Activated T-cell treated with anti-CD3 and anti-CD28 coated beads for 48 hours (primary cell): Measurements from ENCODE around the gene LTN1.
"Not testable (repeated sequence)": the region's sequence is repeated elsewhere in the genome, so short reads cannot be mapped to it uniquely, and the experiment has no call there.

Experiments used
- DNase-seq: peaks from one replicate; pipeline ENCODE4 v3.0.0-alpha.2; 2020; ENCODE audit warnings: low read depth

Gene LTN1, protein sequence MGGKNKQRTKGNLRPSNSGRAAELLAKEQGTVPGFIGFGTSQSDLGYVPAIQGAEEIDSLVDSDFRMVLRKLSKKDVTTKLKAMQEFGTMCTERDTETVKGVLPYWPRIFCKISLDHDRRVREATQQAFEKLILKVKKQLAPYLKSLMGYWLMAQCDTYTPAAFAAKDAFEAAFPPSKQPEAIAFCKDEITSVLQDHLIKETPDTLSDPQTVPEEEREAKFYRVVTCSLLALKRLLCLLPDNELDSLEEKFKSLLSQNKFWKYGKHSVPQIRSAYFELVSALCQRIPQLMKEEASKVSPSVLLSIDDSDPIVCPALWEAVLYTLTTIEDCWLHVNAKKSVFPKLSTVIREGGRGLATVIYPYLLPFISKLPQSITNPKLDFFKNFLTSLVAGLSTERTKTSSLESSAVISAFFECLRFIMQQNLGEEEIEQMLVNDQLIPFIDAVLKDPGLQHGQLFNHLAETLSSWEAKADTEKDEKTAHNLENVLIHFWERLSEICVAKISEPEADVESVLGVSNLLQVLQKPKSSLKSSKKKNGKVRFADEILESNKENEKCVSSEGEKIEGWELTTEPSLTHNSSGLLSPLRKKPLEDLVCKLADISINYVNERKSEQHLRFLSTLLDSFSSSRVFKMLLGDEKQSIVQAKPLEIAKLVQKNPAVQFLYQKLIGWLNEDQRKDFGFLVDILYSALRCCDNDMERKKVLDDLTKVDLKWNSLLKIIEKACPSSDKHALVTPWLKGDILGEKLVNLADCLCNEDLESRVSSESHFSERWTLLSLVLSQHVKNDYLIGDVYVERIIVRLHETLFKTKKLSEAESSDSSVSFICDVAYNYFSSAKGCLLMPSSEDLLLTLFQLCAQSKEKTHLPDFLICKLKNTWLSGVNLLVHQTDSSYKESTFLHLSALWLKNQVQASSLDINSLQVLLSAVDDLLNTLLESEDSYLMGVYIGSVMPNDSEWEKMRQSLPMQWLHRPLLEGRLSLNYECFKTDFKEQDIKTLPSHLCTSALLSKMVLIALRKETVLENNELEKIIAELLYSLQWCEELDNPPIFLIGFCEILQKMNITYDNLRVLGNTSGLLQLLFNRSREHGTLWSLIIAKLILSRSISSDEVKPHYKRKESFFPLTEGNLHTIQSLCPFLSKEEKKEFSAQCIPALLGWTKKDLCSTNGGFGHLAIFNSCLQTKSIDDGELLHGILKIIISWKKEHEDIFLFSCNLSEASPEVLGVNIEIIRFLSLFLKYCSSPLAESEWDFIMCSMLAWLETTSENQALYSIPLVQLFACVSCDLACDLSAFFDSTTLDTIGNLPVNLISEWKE (N-terminal part only)

DNA sequence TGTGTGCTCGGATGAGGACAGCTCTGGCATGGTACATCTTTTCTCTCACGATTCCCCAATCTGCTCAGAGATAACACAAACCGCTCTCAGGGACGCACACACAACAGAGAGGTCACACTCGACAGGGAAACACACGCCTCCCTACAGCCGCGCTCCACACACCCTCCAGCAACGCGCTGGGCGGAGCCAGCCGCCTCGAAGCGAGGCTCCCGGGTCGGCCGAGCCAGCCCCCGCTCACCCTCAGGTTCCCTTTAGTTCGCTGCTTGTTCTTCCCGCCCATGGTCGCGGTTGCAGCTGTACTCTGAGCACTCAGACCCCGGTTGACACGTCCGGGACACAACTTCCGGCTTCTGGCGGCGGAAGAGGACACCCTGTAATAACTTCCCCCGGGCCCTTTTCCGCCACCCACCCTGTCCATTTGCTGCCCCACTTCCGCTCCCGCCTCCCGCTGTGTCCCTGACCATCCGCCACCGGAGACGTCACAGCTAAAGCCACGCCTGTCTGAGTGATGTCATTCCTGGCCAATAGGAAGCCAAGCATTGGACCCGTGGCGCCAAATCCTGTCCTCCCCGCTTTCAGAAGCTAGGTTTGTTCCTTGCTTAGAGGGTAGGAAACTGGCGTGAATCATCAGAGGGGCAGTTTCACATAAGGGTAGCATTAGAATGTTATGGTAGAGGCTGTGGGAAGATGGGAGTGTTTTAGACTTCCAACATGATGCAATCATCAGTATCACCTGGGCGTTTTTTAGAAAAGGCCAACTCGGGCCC, at the start of gene LTN1:
Gene LTN1 (minus strand): TSS at position 352 of the 767 bp plus-strand sequence. CDS start 72 bp downstream, at position 280.
- DNase-seq = peak; percentile 98

DNA sequence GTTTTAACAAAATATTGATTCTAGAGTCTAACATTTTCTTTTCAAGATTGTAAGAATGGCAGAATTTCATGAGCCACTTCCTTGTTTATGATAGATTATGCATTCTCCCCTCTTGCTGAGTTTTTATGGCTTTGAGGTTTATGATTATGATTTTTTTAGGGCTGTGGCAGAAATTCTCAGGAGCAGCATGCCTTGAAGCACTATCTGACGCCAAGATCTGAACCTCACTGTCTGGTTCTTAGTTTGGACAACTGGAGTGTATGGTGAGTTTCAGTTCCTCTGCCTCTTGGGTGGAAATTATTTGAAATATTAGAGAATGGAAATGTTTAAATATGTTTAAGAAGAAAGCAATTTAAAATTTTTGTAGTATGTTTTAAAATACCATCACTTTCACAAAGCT, 42.0 kb upstream of the LTN1 start:
- no peak for DNase-seq

DNA sequence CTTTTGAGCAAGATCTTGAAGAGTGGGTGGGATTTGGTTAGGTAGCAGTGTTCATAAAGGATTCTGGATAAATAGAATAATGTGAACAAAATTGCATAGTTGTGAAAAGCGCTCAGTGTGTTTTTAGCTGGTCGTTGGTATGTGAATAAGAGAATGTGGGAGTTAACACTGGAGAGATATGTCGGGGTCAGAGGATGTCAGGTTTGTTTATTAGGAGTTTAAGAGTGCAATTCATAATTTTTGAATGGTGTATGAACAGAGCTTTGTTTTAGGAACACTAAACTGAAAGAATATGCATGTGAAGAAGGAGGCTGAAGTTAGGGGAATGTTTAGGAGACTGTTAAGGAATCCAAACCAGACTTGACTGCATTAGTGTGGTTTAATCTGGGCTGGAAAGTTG, 41.2 kb upstream of the LTN1 start:
- no peak for DNase-seq

DNA sequence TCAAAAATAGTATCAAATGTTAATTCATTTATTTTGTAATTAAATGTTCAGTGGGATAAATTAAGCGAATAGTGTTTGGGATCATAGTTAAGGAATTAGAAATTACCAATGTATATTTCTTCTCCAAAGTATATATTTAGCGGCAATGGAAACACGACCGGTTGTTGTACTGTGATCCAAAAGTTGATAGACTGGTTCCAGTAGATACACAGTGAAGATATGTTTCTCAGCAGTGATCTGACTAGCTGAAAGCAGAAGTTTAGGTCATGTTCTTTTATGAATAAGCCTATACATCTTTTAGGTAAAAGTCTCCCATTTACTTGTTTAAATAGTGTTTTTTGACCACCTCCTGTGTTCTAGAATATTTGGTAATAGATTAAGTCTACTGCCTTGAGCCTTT, 40.6 kb upstream of the LTN1 start:
- no peak for DNase-seq

DNA sequence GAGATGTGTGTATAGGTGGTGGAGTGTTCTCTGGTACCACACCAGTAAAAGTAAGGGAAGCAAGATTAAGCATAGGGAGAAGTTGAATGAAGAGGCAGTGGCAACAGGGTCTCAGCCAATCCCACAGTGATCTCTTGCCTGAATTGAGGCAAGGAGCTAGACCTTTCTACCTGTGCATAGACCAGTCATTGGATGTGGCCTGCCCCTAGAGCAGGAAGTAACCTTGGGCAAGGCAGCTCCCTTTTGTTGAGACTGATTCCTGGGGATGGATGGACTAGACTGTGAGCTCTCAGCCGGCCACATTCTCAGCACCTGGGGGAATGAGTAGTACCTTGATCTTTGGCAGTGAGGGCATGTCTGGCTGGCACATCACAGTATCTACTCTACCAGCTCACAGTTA, 38.2 kb upstream of the LTN1 start:
- no peak for DNase-seq

DNA sequence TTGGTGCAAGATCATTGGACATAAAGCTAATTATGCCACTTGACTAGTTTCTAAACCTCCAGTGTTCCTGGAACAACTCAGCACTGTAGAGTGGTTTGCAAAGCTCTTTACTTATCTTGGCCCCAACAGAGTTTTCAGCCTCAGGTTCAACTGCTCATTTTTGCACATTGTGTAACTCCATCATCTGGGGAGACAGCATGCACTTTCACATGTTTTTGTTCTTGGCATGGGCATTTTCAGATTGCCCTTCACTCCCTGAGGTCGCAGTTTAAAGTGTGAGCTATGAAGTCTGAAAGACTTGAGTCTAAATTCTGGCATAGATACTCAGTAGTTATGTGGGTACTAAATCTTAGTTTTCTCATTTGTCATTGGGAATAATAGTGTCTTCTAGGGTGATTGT, 36.8 kb upstream of the LTN1 start:
- no peak for DNase-seq

DNA sequence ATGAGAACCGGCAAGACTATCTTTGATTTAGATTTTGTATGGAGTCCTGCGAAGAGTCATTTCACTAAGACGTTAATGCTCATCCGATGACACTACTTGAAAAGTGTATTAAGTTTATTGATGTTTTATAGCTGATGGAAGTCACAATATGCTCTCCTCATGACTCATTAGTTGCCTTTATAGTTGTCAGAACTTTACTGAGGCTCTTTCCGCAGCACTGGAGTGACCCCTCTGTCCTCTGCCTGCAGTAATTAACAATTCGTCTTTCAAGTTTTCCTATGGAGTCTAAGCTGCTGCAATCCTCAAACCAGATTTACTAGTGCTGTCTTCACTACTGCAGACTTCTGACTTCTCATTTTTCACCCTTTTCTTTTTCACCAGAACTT, 32.6 kb upstream of the LTN1 start:
- DNase-seq = no peak

DNA sequence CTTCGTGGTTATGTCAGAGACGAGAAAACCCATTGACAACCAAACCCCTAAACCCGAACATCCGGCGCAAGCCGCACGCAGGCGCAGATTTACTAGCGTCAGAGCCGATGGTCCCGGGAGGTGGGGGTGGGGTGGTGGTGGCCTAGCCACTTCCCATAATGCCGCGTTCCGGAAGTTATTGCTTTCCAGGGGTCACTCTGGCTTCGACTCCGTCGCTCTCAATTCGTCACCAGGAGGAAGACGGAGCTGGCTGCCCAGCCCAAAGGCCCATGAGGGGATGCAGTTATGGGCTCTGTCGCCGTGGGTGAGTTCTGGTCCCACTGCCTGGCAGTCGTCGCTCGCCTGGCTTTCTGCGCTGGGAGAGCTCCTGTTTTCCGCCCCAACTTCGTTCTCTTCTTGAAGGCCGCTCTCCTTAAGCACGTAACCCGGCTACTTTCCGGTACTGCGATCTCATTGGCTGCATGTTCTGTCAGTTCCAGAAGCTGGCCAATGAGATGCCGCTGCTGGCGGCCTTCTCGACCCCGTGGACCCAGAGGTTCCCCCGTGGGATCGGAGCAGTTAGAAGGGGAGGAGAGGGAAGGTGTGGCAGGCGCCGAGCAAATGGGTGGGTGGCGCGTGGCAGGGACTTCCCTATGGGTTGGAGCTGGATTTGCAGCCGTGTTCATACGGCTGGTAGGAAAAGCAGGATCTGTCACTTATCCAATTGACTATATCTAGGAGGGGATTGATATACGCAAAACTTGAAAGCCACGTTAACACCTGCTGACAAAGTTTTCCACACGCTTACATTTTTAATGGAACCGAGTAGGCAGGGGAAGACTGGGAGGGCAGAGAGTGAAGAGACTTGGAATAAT, 32.0 kb upstream of the LTN1 start, which contains the start of gene USP16:
Gene USP16 (plus strand): TSS at position 195 of the 854 bp plus-strand sequence. CDS start 3,246 bp downstream, outside the sequence.
- DNase-seq = peak; percentile 91

DNA sequence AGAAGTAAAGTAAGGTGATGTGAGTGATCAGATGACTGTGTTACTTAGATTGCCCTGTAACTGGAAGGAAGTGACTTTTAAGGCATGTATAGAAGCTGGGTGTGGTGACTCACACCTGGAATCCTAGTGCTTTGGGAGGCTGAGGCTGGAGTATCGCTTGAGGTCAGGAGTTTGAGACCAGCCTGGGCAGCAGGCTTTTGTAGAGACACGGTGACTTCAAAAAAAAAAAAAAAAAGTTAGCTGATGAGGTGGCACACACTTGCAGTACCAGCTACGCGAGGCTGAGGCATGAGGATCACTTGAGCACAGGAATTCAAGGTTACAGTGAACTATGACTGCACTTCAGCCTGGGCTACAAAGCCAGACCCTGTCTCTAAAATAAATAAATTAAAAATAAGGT, 29.5 kb upstream of the LTN1 start:
- no peak for DNase-seq

DNA sequence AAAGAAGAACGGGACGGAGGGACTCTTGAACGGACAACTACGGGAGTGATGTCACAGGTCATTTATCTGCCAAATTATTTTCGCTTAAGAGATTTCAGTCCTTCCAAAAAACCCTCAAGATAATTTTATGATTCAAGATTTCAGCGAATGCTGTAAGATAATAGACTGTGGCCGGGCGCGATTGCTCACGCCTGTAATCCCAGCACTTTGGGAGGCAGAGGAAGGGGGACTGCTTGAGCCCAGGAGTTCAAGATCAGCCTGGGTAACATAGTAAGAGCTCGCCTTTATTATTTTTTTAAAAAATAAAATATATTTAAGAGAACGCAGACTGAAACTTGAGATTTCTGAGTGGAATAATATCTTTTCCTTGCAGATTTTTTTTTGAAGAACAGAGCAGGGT, 25.9 kb upstream of the LTN1 start:
- DNase-seq = no peak

DNA sequence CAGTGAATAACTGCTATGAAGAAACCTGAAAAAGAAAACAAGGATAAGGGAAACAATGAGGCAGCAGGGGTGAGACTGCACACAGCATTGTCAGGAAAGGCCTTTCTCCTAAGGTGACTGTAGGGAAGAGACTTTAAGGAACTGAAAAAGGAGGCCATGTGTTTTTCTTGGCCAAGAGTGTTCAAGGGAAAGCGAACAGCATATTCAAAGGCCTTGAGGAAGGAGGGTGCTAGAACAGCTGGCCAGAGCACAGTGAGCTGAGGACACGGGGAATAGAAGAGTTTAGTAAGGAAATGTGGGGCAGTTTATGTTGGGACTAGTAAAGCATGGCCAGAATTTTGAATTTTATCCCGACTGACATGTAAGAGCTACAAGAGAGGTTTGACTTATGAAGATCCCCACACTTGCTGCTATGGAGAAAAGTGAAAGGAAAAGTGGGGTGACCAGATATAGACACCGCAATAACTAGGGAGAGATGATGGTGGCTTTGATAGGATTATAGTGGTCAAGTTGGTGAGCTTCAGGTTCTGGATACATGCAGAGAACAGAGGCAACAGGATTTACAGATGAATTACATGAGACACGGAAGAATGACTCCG, 25.1 kb upstream of the LTN1 start:
- no peak for DNase-seq

DNA sequence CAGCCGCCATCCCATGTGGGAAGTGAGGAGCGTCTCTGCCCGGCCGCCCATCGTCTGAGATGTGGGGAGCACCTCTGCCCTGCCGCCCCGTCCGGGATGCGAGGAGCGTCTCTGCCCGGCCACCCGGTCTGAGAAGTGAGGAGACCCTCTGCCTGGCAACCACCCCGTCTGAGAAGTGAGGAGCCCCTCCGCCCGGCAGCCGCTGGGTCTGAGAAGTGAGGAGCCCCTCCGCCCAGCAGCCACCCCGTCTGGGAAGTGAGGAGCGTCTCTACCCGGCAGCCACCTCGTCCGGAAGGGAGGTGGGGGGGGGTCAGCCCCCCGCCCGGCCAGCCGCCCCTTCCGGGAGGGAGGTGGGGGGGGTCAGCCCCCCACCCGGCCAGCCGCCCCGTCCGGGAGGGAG, 18.6 kb upstream of the LTN1 start:
- DNase-seq = not testable (repeated sequence)

DNA sequence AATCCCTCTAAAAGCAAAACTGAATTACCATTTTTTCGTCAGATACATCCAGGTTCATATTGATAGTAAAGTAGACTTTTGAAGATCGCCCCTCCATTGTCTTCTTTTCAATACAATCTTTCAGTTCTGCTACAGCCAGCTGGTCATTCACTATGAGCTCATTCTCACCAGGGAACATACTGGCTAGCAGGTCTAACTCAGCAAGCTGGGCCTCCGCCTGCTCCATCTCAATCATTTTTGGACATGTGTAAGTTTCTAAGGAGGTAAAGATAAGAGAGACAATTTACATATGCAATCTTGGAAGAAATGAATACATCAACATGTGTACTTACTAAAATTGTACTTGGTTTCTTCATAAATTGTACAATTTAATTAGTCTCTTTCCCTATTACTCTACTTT, 15.7 kb upstream of the LTN1 start:
- DNase-seq = no peak

DNA sequence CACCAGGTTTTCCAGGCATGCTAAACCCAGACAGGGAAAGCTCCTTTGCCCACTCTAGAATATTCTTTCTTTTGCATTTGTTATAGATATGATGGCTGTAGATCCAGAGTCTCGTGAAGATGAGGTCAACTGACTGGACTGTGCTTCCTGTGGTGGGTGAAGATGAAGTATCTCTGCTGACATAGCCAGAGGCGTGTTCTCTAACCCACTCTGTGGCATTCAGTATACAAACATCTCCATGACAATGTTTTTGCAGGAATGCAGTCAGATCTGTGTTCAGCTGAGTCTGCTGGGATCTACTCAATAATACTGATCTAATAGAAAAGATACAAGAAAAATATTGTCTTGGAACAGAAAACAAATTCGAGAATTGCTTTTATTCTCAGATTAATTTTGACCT, 15.1 kb upstream of the LTN1 start:
- DNase-seq = no peak

DNA sequence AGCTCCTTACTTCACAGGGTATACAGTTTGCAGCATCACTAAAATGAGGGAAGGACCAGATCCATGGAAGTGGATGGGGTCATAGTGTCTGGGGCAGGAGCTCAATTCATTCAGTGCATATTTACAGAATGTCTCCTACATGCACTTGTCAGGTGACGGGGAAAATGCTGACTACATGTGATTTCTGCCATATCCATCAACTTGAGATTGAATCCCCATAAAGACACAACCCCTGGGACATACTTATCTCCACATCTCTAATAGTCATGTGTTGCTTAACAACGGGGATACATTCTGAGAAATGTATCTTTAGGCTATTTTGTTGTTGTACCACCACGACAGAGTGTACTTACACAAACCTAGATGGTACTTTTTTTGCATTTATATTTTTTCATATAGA, 14.5 kb upstream of the LTN1 start:
- no peak for DNase-seq

DNA sequence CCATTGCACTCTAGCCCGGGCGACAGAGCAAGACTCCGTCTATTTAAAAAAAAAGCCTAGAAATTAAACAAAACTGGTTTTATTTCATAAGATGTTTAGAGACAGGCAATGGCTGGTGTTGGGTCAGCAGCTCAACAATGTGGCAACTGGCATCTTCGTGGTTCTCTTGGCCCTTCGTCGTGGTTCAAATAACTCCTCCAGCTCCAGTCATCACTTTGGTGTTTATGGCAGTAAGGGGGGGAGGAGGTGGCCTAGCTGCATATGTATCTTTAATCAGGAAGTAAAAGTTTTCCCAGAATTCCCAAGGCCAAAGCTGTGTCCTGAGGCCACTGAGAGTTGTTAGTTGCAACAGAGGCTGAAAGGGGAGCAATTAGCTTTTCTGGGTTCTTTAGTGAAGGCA, 13.0 kb upstream of the LTN1 start:
- no peak for DNase-seq

DNA sequence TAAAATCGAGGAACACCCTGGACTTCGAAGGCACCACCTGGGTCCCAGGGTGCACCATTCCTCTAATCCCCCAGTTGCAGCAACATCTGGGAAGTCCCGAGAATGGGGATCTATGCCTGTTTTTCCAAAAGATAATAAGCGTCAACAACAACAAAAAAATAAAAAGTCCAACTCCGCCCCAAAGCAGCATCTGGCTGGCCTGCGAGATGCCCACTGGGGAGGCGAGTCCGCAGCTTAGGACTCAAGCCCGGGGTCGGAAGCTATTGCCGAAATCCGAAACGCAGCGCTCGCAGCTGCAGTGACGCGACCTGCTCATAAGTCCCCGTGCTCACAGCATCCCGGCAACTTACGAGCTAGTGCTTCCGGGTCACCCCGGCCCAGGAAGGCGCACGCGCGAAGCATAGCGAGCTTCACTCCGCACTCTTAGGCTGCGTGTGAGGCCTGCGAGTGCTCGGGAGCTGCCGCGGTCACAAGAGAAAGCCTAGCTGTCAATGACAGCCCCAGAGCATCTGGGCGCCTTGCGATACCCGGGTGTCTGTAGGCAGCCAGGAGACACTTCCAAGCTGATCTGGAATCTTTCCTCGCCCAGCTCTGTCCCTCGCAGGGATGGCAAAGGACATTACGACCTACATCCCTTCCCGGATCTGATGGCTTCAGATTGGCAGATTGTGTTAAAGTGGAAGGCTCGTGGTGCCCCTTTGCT, 9.9 kb upstream of the LTN1 start:
- peak; percentile 90 for DNase-seq

DNA sequence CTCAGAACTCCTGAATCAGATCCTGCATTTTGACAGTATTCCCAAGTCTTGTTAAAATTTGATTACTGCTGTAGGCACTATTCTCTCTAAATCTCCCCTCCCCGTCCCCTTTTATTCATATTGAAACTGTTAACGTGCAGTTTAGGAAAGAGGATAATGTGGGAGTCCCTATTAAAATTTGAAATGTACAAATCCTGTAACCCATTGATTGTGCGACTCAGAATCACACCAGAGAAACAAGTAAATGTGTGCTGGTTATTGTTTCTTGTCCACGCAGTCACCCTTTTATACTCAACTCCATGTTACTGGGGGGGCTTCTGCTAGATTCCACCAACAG, 584 bp upstream of the LTN1 start:
- DNase-seq = no peak

DNA sequence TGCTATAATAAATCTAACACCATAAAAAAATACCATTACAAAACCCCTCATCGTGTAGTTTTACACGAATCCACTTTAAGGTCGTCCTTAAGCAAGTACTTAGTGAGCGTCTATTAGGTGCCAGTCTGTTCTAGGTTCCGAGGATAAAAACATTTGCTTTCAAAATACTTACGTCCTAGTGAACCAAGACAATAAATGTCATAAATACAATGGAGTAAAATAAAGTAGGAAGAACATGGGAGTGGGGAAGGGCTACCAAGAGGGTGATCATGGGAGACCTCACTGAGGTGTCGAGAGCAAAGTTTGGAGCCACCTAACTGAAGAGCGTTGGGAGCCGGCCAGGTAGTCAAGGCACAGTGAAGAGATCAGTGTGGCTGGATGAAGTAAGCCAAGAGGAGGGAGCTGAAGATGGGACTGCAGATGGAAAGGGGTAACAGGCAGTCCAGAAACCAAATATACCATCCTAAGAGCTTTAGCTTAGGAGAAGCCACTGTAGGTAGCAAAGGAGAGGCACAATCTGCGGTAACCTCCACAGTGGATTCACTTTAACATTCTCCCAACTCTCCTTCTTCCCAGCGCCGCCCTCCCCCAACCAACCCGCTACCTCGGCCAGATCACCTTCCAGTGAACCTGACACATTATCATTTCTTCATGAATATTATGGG, 684 bp downstream of the LTN1 start:
- no peak for DNase-seq
